ENCODE measurements around the gene WDR12.
"Not testable (repeated sequence)": the region's sequence is repeated elsewhere in the genome, so short reads cannot be mapped to it uniquely, and the experiment has no call there.

The WDR12 gene

GRCh38 chr2:202911512-202912341 is at the start of gene WDR12, which contains the start of gene CARF:
TSS of gene WDR12 (minus strand) at chr2:202911673. CDS start at chr2:202911476, 197 bp downstream.
TSS of gene CARF (plus strand) at chr2:202912275. CDS start at chr2:202941903, 29,628 bp downstream.
- peak; percentile 95 for DNase-seq

DNA sequence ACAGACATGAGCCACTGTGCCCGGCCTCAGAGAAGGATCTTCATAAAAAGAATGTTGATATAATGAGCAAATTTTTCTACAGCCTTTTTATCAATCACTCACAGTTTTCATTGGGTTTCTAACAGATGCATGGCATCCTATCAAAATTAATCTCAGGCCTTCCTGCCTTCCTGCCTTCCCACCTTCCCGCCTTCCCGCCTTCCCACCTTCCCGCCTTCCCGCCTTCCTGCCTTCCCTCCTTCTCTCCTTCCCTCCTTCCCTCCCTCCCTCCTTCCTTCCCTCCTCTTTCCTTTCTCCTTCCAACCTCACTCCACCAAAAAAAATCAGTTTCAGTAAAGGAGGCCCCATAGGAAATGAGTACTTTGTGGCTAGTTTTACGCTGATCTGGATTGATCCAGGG is 49.1 kb upstream of the WDR12 start:
- DNase-seq, result no peak

GRCh38 chr2:202950592-202950991 is 39.1 kb upstream of the WDR12 start:
- DNase-seq, result peak; percentile 94

- not testable (repeated sequence) for DNase-seq
These were observed 37.9 kb upstream of the WDR12 start for GRCh38 chr2:202949333-202949732.

DNA sequence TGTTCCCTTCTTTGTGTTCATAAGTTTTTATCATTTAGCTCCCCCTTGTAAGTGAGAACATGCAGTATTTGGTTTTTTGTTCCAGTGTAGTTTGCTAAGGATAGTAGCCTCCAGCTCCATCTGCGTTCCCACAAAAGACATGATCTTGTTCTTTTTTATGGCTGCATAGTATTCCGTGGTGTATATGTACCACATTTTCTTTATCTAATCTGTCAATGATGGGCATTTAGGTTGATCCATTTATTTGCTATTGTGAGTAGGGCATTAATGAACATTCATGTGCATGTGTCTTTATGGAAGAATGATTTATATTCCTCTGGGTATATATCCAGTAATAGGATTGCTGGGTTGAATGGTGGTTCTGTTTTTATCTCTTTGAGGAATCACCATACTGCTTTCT is 34.0 kb upstream of the WDR12 start:
- no peak for DNase-seq

GRCh38 chr2:202944816-202945215 is 33.3 kb upstream of the WDR12 start:
- no peak for DNase-seq

GRCh38 chr2:202944408-202944807 is 32.9 kb upstream of the WDR12 start:
- no peak for DNase-seq

DNA sequence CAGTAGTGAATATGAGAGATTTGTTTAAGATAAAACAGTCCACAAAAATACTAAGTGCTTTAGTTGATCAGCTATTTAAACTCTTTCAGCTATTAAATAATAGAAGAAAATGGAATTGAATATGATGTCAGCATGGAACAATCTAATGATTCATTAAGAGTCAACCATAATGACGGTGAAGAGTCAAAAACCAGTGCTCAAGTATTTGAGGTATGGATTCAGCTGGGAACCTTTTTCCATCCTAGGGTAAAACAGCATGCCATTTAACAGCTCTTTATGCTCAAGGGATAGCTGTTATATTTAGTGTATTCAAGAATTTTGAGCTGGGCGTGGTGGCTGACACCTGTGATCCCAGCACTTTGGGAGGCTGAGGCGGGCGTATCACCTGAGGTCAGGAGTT is 30.3 kb upstream of the WDR12 start:
- no peak for DNase-seq

GRCh38 chr2:202938960-202939359 is 27.5 kb upstream of the WDR12 start:
- no peak for DNase-seq

GRCh38 chr2:202934456-202934855 is 23.0 kb upstream of the WDR12 start:
- no peak for DNase-seq

DNA sequence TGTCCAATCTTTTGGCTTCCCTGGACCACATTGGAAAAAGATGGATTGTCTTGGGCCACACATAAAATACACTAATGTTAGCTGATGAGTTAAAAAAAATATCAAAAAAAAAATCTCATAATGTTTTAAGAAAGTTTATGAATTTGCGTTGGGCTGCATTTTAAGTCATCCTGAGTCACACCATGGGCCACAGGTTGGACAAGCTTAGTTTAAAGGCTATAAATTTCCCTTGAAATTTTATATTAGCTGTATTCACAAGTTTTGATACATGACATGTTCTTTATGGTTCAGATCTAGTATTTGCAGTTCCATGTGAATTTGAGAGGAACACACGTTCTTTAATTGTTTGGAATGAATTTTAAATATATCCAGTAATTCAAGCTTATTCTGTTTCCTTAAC is 22.5 kb upstream of the WDR12 start:
- DNase-seq, result no peak

DNA sequence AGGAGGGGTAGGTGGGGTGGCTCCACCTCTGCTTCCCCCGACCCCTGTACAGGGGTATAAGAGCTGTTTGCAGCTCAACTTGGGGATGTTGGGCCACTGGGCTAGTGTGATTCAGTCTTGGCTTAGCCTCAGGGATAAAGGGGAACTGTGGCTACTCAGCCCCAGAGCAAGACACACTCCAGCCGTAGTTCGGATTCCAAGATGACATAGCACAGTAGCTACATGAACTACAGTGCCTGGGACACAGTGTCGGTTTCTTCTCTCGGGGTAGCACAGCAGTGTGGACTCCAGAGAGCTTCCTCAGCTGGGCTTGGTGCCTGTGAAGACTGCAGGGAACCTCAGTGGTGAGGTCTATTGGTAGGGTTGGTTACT is 21.7 kb upstream of the WDR12 start:
- no peak for DNase-seq

DNA sequence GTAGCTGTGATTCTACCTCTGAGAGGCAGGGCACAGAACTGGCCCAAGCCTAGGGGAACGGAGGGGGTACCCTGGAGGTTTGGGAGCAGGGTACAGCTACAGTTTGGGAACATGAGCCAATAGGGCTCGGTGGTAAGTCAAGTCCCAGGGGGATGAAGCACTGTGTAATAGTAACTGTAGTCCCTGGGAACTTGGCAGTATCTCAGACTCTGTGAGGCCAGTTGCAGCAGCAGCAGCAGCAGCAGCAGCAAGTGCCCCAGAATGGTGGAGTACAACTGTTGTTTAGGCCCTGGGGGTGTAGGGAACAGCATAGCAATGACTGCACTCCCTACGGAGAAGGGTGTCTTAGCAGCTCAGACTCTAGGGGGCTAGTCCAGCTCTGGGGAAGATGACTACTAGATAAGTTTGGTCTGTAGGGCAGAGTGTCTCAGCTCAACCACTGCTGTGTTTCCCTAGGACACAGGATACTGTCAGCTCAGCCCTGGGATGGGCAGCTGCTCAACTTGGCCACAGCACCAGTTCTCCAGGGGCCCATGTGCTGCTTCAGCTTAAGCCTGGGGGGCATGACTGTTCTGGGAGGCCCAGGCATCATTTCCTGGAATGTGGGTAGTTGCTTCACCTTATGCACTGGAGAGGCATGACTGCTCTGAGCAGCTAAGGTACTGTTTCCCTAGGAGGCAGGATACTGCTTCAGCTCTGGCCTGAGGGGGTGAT is 21.1 kb upstream of the WDR12 start:
- no peak for DNase-seq

DNA sequence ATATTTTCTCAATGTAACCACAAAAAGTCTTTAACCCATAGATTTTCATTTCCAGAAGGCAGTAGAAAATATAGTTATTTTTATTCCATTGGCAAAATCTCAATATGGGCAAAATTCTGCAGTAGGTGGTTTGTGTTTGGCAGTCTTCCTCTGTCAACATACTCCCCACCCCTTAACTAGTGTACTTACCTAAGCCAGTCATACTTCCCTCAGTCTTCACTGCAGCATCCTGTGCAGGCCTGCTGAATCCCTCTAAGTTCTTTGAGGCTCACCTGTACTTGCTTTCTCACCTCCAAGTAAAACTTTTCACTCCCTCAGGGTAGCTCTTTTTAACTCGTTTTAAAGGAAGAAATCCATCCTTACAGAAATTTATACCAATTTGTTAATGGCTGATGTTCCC is 7.4 kb upstream of the WDR12 start:
- no peak for DNase-seq

DNA sequence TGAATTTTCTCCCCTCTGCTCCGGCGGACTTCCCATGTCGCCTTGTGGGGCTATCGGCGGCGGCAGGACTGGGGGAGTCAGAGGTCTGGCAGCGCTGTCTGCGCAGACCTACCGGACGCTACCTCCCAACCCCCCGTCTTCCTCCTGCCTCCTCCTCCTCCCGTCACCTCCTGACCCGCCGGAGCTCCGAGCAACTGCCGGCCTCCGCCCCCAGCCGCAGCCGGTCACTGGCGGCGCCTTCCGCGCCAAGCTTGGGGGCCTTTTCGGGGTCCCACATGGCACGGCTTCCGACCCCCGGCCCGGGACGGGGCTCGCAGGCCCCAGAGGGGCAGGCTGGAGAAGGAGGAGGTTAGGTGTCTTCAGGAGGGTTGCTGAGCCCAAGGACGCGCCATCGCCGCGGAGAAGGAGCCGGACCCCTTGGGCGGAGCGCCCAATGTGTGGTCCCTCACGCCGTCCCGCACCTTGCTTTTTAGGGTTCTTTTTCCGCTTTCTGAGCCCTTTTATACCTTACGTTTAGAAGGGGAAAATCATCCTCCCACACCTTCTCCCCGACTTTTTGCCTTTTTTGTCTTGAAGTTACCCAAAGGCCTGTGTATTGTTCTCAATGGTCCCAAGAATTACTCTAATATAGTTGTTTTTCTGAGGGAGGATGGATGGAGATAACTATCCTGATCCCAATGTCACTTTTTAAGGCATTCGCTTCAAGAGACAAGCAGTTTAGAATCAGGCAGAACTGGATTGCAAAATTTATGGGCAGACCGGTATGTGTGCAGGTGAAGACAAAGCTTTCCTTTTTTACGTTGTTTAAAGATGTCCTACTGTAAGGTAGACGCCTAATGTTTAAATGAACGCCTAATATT is 1.1 kb upstream of the WDR12 start:
- DNase-seq, result not testable (repeated sequence)

GRCh38 chr2:202911203-202911511 is 316 bp downstream of the WDR12 start:
- DNase-seq, result no peak

- no peak for DNase-seq
These were observed 775 bp downstream of the WDR12 start for GRCh38 chr2:202910698-202911097.

GRCh38 chr2:202910250-202910649 is 1.2 kb downstream of the WDR12 start:
- not testable (repeated sequence) for DNase-seq

- DNase-seq, result peak; percentile 1
These were observed 1.9 kb downstream of the WDR12 start for GRCh38 chr2:202909394-202910192.

DNA sequence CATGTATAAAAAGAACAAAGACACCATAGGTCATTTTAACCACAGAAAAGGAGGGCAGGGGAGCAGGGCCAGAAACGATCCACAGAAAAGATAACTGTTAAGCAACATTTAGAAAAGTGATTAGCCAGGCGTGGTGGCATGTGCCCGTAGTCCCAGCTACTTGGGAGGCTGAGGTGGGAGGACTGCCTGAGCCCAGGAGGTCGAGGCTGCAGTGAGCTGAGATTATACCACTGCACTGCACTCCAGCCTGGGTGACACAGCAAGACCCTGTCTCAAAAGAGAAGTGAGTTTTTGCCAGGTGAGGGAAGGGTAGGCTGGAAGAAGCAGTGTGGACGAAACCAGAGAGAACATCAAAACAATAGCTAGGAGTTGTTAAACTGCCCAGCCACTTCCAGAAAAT is 3.3 kb downstream of the WDR12 start:
- DNase-seq, result no peak

GRCh38 chr2:202905507-202905906 is 6.0 kb downstream of the WDR12 start:
- DNase-seq, result not testable (repeated sequence)

DNA sequence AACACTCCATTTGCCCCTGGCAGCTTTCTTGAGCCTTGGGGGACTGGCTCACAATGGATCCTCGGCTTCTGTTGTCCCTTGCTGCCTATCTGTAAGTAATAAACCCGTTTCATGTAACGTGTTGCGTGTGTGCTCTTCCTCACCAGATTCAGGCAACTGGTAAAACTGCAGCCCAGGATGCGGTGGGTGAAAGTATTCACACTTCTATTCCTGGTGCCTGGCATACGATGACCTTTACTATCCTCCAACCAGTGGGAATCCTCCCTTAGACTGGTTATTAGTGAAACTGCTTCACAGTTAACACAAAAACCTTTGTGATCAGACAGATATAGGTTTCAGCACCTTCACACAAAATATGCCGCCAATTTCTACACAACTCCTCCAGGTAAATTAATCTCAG is 26.3 kb downstream of the WDR12 start:
- no peak for DNase-seq
